GM12874 (cell line): ENCODE measurements around the gene ELF1.

Source experiments
- CTCF ChIP-seq: IDR thresholded peaks from 2 replicates; pipeline ENCODE4 v1.5.1; 2011; ENCODE audit warnings: low read depth, mild to moderate bottlenecking, control low read depth, low read length, moderate library complexity; ENCODE audit not compliant: insufficient read depth

Gene ELF1

GRCh38 chr13:41053384-41053826, 34.3 kb upstream of the ELF1 start:
- TF ChIP-seq CTCF = no peak

- no peak for TF ChIP-seq CTCF
Observed at GRCh38 chr13:41052441-41052840, 33.3 kb upstream of the ELF1 start.

- TF ChIP-seq CTCF = no peak
Observed at GRCh38 chr13:41049480-41050440, 30.6 kb upstream of the ELF1 start.

GRCh38 chr13:41048640-41049039, 29.5 kb upstream of the ELF1 start:
- TF ChIP-seq CTCF = no peak

GRCh38 chr13:41040584-41041334, 21.6 kb upstream of the ELF1 start:
- TF ChIP-seq CTCF = no peak

- TF ChIP-seq CTCF = no peak
Observed at GRCh38 chr13:41039746-41040145, 20.6 kb upstream of the ELF1 start.

- no peak for TF ChIP-seq CTCF
Observed at GRCh38 chr13:41034881-41035280, 15.8 kb upstream of the ELF1 start.
